ENCODE measurements around the gene ADAM33.

The ADAM33 gene

GRCh38 chr20:3710011-3710466 is 28.2 kb upstream of the ADAM33 start:
- no peak for DNase-seq (ENCODE audit: low read depth)

- DNase-seq (ENCODE audit: low read depth), result no peak
These were observed 25.7 kb upstream of the ADAM33 start for GRCh38 chr20:3707508-3707899.

- DNase-seq (ENCODE audit: low read depth), result no peak
These were observed 25.1 kb upstream of the ADAM33 start for GRCh38 chr20:3706774-3707507.

GRCh38 chr20:3705970-3706739 is 24.3 kb upstream of the ADAM33 start:
- no peak for DNase-seq (ENCODE audit: low read depth)

GRCh38 chr20:3705491-3705969 is 23.7 kb upstream of the ADAM33 start:
- no peak for DNase-seq (ENCODE audit: low read depth)

GRCh38 chr20:3704087-3704486 is 22.3 kb upstream of the ADAM33 start:
- no peak for DNase-seq (ENCODE audit: low read depth)

GRCh38 chr20:3702611-3703391 is 21.0 kb upstream of the ADAM33 start:
- no peak for DNase-seq (ENCODE audit: low read depth)

- no peak for DNase-seq (ENCODE audit: low read depth)
These were observed 19.5 kb upstream of the ADAM33 start for GRCh38 chr20:3701061-3701998.

- no peak for DNase-seq (ENCODE audit: low read depth)
These were observed 17.2 kb upstream of the ADAM33 start for GRCh38 chr20:3699037-3699436.

GRCh38 chr20:3698591-3699001 is 16.8 kb upstream of the ADAM33 start:
- DNase-seq (ENCODE audit: low read depth), result no peak

- no peak for DNase-seq (ENCODE audit: low read depth)
These were observed 15.9 kb upstream of the ADAM33 start for GRCh38 chr20:3697588-3698305.

- DNase-seq (ENCODE audit: low read depth), result no peak
These were observed 15.2 kb upstream of the ADAM33 start for GRCh38 chr20:3696745-3697587.

- DNase-seq (ENCODE audit: low read depth), result no peak
These were observed 14.4 kb upstream of the ADAM33 start for GRCh38 chr20:3696200-3696599.

- no peak for DNase-seq (ENCODE audit: low read depth)
These were observed 13.1 kb upstream of the ADAM33 start for GRCh38 chr20:3694864-3695263.

GRCh38 chr20:3693376-3693775 is 11.6 kb upstream of the ADAM33 start:
- DNase-seq (ENCODE audit: low read depth), result no peak

GRCh38 chr20:3692706-3693294 is 11.0 kb upstream of the ADAM33 start:
- DNase-seq (ENCODE audit: low read depth), result no peak

GRCh38 chr20:3691897-3692296 is 10.1 kb upstream of the ADAM33 start:
- no peak for DNase-seq (ENCODE audit: low read depth)

GRCh38 chr20:3691306-3691705 is 9.5 kb upstream of the ADAM33 start:
- no peak for DNase-seq (ENCODE audit: low read depth)

- no peak for DNase-seq (ENCODE audit: low read depth)
These were observed 8.6 kb upstream of the ADAM33 start for GRCh38 chr20:3690413-3690812.

Data from stimulated activated CD4-positive, alpha-beta T cell treated with anti-CD3 and anti-CD28 coated beads, Interleukin-2, amount 100 ng/mL, for 4 hours (primary cell).